Measurements from ENCODE around the gene CDKN2D. TPM values are rescaled to one million over a fixed set of nuclear protein-coding genes. Genes with fewer than 3 reads are reported as not detected.
A peak's percentile ranks its signal among the peaks of the same experiment; 100 is the strongest.

CDKN2D gene
- total and polyA plus RNA-seq, 2 of the 13 experiments (the other 11 are each of a cell fraction or from before 2014, with no cell fraction given) = 5.4 to 8.6 TPM

DNA sequence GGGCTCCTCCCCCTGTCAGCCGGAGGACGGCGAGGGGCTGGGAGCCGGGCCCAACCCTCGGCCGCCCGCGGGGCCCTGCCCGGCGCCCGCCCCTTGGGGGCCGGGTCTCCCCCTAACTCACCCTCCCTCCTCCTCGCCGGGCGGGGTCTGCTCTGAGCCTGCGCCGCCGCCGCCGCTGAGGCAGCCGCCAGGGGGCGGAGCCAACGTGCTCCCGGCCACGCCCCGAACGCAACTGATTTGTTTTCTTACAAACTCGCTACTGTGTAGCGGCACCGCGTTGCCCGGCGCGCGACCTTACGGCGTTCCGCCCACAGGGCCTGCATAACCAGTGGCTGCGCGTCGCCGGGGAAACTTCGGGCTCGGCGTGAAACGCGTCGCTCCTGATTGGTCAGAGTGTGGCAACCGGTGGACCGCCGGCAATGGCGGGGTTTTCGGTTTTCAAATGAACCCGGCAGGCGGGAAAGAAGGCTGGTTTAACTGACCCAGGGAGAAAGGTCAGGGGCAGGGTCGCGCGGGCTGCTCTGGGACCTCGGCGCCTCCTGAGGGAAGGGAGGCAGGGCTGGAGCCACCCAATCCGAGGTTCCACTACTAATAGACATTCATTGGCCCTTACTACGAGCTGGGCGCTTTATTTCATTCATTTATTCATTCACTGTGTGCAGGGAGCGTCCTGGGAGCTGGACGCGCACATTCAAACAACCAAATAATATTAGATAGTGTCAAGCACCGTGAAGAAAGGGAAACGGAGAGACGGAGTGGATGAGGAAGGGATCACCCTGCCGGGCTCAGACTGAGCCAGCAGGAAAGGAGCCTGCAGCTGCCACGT lies at the start of gene CDKN2D (continued):
- no peak for TF ChIP-seq PAX8 (CRISPR knock-in tag; IDR thresholded peaks at IDR 0.05; ENCODE audit: borderline replicate concordance)
- TF ChIP-seq ZSCAN22 (CRISPR knock-in tag; IDR thresholded peaks at IDR 0.05) = no peak
- TF ChIP-seq, protein P1, sequence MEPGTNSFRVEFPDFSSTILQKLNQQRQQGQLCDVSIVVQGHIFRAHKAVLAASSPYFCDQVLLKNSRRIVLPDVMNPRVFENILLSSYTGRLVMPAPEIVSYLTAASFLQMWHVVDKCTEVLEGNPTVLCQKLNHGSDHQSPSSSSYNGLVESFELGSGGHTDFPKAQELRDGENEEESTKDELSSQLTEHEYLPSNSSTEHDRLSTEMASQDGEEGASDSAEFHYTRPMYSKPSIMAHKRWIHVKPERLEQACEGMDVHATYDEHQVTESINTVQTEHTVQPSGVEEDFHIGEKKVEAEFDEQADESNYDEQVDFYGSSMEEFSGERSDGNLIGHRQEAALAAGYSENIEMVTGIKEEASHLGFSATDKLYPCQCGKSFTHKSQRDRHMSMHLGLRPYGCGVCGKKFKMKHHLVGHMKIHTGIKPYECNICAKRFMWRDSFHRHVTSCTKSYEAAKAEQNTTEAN (CRISPR knock-in tag; conservative IDR thresholded peaks at IDR 0.05) = no peak
- TF ChIP-seq DR1 (CRISPR knock-in tag; IDR thresholded peaks at IDR 0.05) = peak; percentile 57; the same call in 1 of the 2 replicates
- TF ChIP-seq KAT2B (IDR thresholded peaks at IDR 0.05; ENCODE audit: borderline replicate concordance, low read depth, low read length) = no peak
- TF ChIP-seq THAP9 (CRISPR knock-in tag; IDR thresholded peaks at IDR 0.05; ENCODE audit: borderline replicate concordance) = peak; percentile 53; the same call in 1 of the 2 replicates
- no peak for TF ChIP-seq ZNF790 (CRISPR knock-in tag; IDR thresholded peaks at IDR 0.05; ENCODE audit: borderline replicate concordance)
- TF ChIP-seq MIER2 (CRISPR knock-in tag; IDR thresholded peaks at IDR 0.05) = peak; percentile 52; the same call in 1 of the 2 replicates
- peak; percentile 86; the same call in 1 of the 2 replicates for TF ChIP-seq HMGXB3 (CRISPR knock-in tag; IDR thresholded peaks at IDR 0.05; ENCODE audit: borderline replicate concordance)
- TF ChIP-seq MIER3 (CRISPR knock-in tag; IDR thresholded peaks at IDR 0.05; ENCODE audit: borderline replicate concordance) = no peak
- no peak; the same call in 1 of the 2 replicates for TF ChIP-seq ZNF747 (CRISPR knock-in tag; IDR thresholded peaks at IDR 0.05; ENCODE audit: borderline replicate concordance)
- TF ChIP-seq, protein P2, sequence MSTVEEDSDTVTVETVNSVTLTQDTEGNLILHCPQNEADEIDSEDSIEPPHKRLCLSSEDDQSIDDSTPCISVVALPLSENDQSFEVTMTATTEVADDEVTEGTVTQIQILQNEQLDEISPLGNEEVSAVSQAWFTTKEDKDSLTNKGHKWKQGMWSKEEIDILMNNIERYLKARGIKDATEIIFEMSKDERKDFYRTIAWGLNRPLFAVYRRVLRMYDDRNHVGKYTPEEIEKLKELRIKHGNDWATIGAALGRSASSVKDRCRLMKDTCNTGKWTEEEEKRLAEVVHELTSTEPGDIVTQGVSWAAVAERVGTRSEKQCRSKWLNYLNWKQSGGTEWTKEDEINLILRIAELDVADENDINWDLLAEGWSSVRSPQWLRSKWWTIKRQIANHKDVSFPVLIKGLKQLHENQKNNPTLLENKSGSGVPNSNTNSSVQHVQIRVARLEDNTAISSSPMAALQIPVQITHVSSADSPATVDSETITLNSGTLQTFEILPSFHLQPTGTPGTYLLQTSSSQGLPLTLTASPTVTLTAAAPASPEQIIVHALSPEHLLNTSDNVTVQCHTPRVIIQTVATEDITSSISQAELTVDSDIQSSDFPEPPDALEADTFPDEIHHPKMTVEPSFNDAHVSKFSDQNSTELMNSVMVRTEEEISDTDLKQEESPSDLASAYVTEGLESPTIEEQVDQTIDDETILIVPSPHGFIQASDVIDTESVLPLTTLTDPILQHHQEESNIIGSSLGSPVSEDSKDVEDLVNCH (CRISPR knock-in tag; IDR thresholded peaks at IDR 0.05) = no peak
- TF ChIP-seq ZNF44 (CRISPR knock-in tag; IDR thresholded peaks at IDR 0.05) = no peak
- no peak for TF ChIP-seq SETDB1 (CRISPR knock-in tag; IDR thresholded peaks at IDR 0.05; ENCODE audit: borderline replicate concordance)
- TF ChIP-seq SNAPC2 (CRISPR knock-in tag; IDR thresholded peaks at IDR 0.05) = peak; percentile 86; the same call in 1 of the 2 replicates
- peak; percentile 50; the same call in 1 of the 2 replicates for TF ChIP-seq RCOR2 (CRISPR knock-in tag; IDR thresholded peaks at IDR 0.05)
- TF ChIP-seq TOPORS (CRISPR knock-in tag; IDR thresholded peaks at IDR 0.05) = peak; percentile 93; the same call in 1 of the 2 replicates
- peak; percentile 99 for TF ChIP-seq RFXANK (CRISPR knock-in tag; IDR thresholded peaks at IDR 0.05)

Measured in HepG2 (cell line).